Endodermal cell (in vitro differentiated cells): ENCODE measurements around the gene SGMS1. TPM values are rescaled to one million over a fixed set of nuclear protein-coding genes. Genes with fewer than 3 reads are reported as not detected.

Experiments
- DNase-seq: peaks from one replicate; pipeline ENCODE4 v3.0.0-alpha.2; 2017
- H3K27ac ChIP-seq: 2 replicates; pipeline ENCODE4 v1.5.1; 2013; ENCODE audit warnings: mild to moderate bottlenecking, low read depth, low read length, moderate library complexity
- H3K27me3 ChIP-seq: 2 replicates; pipeline ENCODE4 v1.6.1; 2013; ENCODE audit warnings: mild to moderate bottlenecking, low read length, moderate library complexity; ENCODE audit not compliant: insufficient read depth, control insufficient read depth, poor library complexity, severe bottlenecking
- H3K36me3 ChIP-seq: 2 replicates; pipeline ENCODE4 v1.7.0; 2013; ENCODE audit warnings: mild to moderate bottlenecking, low read length, moderate library complexity; ENCODE audit not compliant: control insufficient read depth, insufficient read depth
- H3K4me1 ChIP-seq: one replicate; pipeline ENCODE4 v1.7.0; 2013; ENCODE audit warnings: low read length; ENCODE audit not compliant: control insufficient read depth, insufficient read depth
- H3K4me3 ChIP-seq: 2 replicates; pipeline ENCODE4 v1.5.1; 2013; ENCODE audit warnings: mild to moderate bottlenecking, low read length, moderate library complexity
- H3K9ac ChIP-seq: 2 replicates; pipeline ENCODE4 v1.6.1; 2013; ENCODE audit warnings: mild to moderate bottlenecking, low read length, moderate library complexity; ENCODE audit not compliant: poor library complexity, severe bottlenecking; ENCODE audit errors: extremely low read depth
- H3K9me3 ChIP-seq: 2 replicates; pipeline ENCODE4 v1.6.1; 2013; ENCODE audit warnings: mild to moderate bottlenecking, low read length, moderate library complexity; ENCODE audit not compliant: control insufficient read depth
- H3K27ac Mint-ChIP-seq: 2 replicates; pipeline ENCODE4 v1.8.0; 2020; ENCODE audit warnings: mixed read lengths
- H3K27me3 Mint-ChIP-seq: 2 replicates; pipeline ENCODE4 v1.8.0; 2021; ENCODE audit warnings: mild to moderate bottlenecking, mixed read lengths; ENCODE audit not compliant: insufficient read depth
- H3K36me3 Mint-ChIP-seq: 2 replicates; pipeline ENCODE4 v1.8.0; 2020; ENCODE audit warnings: low read depth, mixed read lengths
- H3K4me1 Mint-ChIP-seq: 2 replicates; pipeline ENCODE4 v1.8.0; 2020; ENCODE audit warnings: mixed read lengths
- H3K4me3 Mint-ChIP-seq: 2 replicates; pipeline ENCODE4 v1.8.0; 2020; ENCODE audit warnings: mild to moderate bottlenecking, moderate library complexity, mixed read lengths
- H3K9me3 Mint-ChIP-seq: 2 replicates; pipeline ENCODE4 v1.8.0; 2020; ENCODE audit warnings: mild to moderate bottlenecking, mixed read lengths
- CTCF ChIP-seq: fragments of 200-600 bp; sonication (generic); conservative IDR thresholded peaks from 2 replicates; pipeline ENCODE4 v1.5.0; 2021; ENCODE audit warnings: antibody characterized with exemption, mild to moderate bottlenecking
- WGBS, 2 experiments: methylation state at CpG; one replicate each; pipeline versions ENCODE4 v1.1.5 to v1.1.7; 2013; ENCODE audit warnings: missing lambda C conversion rate in 2 of 2, mixed read lengths in 1 of 2; ENCODE audit not compliant: insufficient coverage in 1 of 2, insufficient read length in 1 of 2; 5-methylcytosine and 5-hydroxymethylcytosine counted together
- total RNA-seq, 2 donors: library from RNA; stranded (reverse); fragmentation: NEBNext Ultra II Directional in 1 of 2; extraction: Animal tissue kit (Norgen Biotek cat#: 25700) in 1 of 2; gene quantifications; 2 replicates in 1 of 2; 3 replicates in 1 of 2; pipeline ENCODE4 v1.2.1, GENCODE V29; 2021

The SGMS1 gene
- total RNA-seq, 2 donors from 2014 or later: 12.0 to 14.3 TPM

- peaks cover 4% of the 10 kb centered on the region for H3K4me1 ChIP-seq
- H3K9me3 Mint-ChIP-seq: no peaks in the 10 kb centered on the region
- H3K9me3 ChIP-seq: no peaks in the 10 kb centered on the region
- WGBS, 2 experiments: 0 to 1% methylated on average over 32 to 58 of the region's 58 CpGs
- H3K36me3 ChIP-seq: no peaks in the 10 kb centered on the region
- peak; percentile 71 for TF ChIP-seq CTCF
- H3K9ac ChIP-seq: peak overlapping the region; percentile 92
- peaks cover 21% of the 10 kb centered on the region for H3K4me1 Mint-ChIP-seq
- peak overlapping the region; percentile 99 for H3K27ac ChIP-seq
- H3K4me3 ChIP-seq: peak overlapping the region; percentile 88
- no peaks in the 10 kb centered on the region for H3K27me3 ChIP-seq
- peak; percentile 88 for DNase-seq
- H3K36me3 Mint-ChIP-seq: no peaks in the 10 kb centered on the region
- H3K4me3 Mint-ChIP-seq: peak overlapping the region; percentile 82
- H3K27me3 Mint-ChIP-seq: peaks cover 3% of the 10 kb centered on the region
- H3K27ac Mint-ChIP-seq: peak overlapping the region; percentile 96
Measured at GRCh38 chr10:50624866-50625501, 1.2 kb upstream of the SGMS1 start.

DNA sequence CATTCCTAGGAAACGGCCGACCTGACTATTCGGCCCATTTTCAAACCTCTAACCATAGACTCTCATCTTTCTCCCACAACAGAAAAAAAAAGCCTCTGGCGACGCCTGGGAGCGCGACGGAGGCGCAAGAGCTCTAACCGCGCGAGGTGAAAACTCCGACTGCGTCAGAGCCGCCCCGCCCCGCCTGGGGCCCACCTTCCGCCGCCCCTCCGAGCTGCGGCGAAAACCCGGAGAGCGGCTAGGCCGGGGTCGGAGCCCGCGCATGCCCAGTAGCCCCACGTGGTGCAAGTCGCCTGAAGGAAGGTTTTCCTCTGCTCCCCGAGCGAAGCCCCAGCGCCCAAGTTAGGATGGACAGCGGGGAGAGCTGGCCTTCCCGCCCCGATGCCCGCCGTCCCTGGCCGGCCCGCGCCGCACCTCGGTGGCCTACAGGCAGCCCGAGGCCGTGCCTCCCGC lies 683 bp upstream of the SGMS1 start:
- peak; percentile 98 for DNase-seq
- peak overlapping the region; percentile 99 for H3K27ac Mint-ChIP-seq
- no peaks in the 10 kb centered on the region for H3K9me3 ChIP-seq
- peaks cover 26% of the 10 kb centered on the region for H3K4me1 Mint-ChIP-seq
- peak overlapping the region; percentile 88 for H3K4me3 ChIP-seq
- 0% methylated on average over 12 to 46 of the region's 46 CpGs for WGBS, 2 experiments
- peak overlapping the region; percentile 99 for H3K27ac ChIP-seq
- TF ChIP-seq CTCF: no peak
- peaks cover 3% of the 10 kb centered on the region for H3K27me3 Mint-ChIP-seq
- peak overlapping the region; percentile 82 for H3K4me3 Mint-ChIP-seq
- H3K9ac ChIP-seq: peak overlapping the region; percentile 92
- no peaks in the 10 kb centered on the region for H3K36me3 Mint-ChIP-seq
- H3K36me3 ChIP-seq: no peaks in the 10 kb centered on the region
- H3K27me3 ChIP-seq: no peaks in the 10 kb centered on the region
- H3K9me3 Mint-ChIP-seq: no peaks in the 10 kb centered on the region
- peaks cover 4% of the 10 kb centered on the region for H3K4me1 ChIP-seq

DNA sequence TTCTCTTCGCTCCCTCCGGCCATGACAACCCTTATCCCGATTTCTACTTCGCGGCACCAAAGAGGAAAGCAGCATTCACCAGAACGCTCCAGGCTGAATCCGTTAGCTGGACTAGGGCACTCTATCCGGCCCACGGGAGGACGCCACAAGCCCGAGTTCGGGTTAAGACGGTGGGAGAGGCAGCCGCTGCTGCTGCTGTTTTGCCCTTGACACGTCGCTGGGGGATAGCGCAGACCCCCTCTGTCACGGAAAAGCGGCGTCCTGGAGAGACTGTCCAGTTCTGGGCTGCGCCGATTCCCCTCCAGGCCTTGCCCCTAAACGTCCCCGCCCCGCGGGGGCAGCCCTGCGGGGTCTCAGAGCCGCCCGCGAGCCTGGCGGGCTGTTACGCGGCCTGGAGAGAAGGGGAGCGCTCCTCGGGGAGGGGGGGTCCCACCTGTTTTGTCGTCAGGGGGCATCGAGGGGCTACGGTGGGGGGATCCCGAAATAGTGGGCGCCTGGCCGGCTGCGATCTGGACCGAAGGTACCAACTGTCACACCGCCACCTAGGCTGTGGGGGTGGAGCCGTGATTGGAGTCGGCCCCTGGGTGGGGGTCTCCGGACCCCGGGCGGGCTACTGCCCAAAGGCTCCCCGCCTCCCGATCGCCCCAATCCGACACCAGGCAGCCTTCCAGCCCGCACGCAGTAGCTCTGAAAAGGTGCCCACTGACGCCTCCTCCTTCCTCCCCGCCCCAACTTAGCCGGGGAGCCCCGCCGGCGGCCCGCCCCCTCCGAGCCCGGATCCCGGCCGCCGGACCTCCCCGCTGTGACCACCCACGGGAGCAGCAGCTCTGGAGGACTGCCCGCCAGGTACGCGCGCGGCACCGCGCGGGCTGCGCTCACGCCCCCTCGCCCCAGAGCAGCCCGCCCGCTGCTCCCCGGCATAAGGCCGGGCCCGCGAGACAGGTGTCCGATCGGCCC lies 772 bp downstream of the SGMS1 start:
- Histone ChIP-seq H3K4me3 (peak overlapping the region; percentile 88), H3K9me3 (no peaks in the 10 kb centered on the region), H3K27me3 (no peaks in the 10 kb centered on the region), H3K36me3 (no peaks in the 10 kb centered on the region), H3K9ac (peak overlapping the region; percentile 92), H3K27ac (no peak overlapping the region), H3K4me1 (peaks cover 4% of the 10 kb centered on the region)
- WGBS, 2 experiments: 0 to 1% methylated on average over 22 to 88 of the region's 88 CpGs
- Mint-ChIP-seq H3K36me3 (no peaks in the 10 kb centered on the region), H3K27me3 (peaks cover 3% of the 10 kb centered on the region), H3K27ac (no peak overlapping the region), H3K9me3 (no peaks in the 10 kb centered on the region), H3K4me1 (peaks cover 34% of the 10 kb centered on the region), H3K4me3 (peak overlapping the region; percentile 82)
- DNase-seq: peak; percentile 69
- no peak for TF ChIP-seq CTCF
